Activated T-cell treated with anti-CD3 and anti-CD28 coated beads, Interleukin-2, amount 50 U/mL, for 24 hours (primary cell): ENCODE data around the gene DDRGK1.
"Not testable (repeated sequence)": the region's sequence is repeated elsewhere in the genome, so short reads cannot be mapped to it uniquely, and the experiment has no call there.

Experiments used
- DNase-seq: peaks from one replicate; pipeline ENCODE4 v3.0.0-alpha.2; 2020
- H3K27ac Mint-ChIP-seq: 2 replicates; pipeline ENCODE4 v1.8.0; 2020; ENCODE audit warnings: mild to moderate bottlenecking, mixed read lengths
- H3K27me3 Mint-ChIP-seq: 2 replicates; pipeline ENCODE4 v1.8.0; 2020; ENCODE audit warnings: mixed read lengths
- H3K36me3 Mint-ChIP-seq: 2 replicates; pipeline ENCODE4 v1.8.0; 2020; ENCODE audit warnings: low read depth, mixed read lengths
- H3K4me1 Mint-ChIP-seq: 2 replicates; pipeline ENCODE4 v1.8.0; 2020; ENCODE audit warnings: low read depth, mixed read lengths
- H3K4me3 Mint-ChIP-seq: 2 replicates; pipeline ENCODE4 v1.8.0; 2020; ENCODE audit warnings: mild to moderate bottlenecking, moderate library complexity, mixed read lengths
- H3K9me3 Mint-ChIP-seq: 2 replicates; pipeline ENCODE4 v1.8.0; 2020; ENCODE audit warnings: mixed read lengths

The DDRGK1 gene

GRCh38 chr20:3190681-3191111 lies 13.8 kb downstream of the DDRGK1 start:
- Mint-ChIP-seq H3K9me3 (no peaks in the 10 kb centered on the region), H3K4me3 (no peak overlapping the region), H3K27me3 (no peaks in the 10 kb centered on the region), H3K36me3 (peaks cover 75% of the 10 kb centered on the region), H3K27ac (peak overlapping the region; percentile 22), H3K4me1 (peaks cover 21% of the 10 kb centered on the region)
- no peak for DNase-seq

GRCh38 chr20:3189561-3190131 lies 14.8 kb downstream of the DDRGK1 start:
- Mint-ChIP-seq H3K4me1 (peaks cover 12% of the 10 kb centered on the region), H3K27ac (peak overlapping the region; percentile 73), H3K9me3 (no peaks in the 10 kb centered on the region), H3K4me3 (no peak overlapping the region), H3K27me3 (no peaks in the 10 kb centered on the region), H3K36me3 (peaks cover 65% of the 10 kb centered on the region)
- no peak for DNase-seq

- Mint-ChIP-seq H3K27me3 (no peaks in the 10 kb centered on the region), H3K4me3 (no peak overlapping the region), H3K9me3 (no peaks in the 10 kb centered on the region), H3K4me1 (peaks cover 6% of the 10 kb centered on the region), H3K27ac (peak overlapping the region; percentile 73), H3K36me3 (peaks cover 58% of the 10 kb centered on the region)
- no peak for DNase-seq
Measured at GRCh38 chr20:3188823-3189413, 15.6 kb downstream of the DDRGK1 start.

GRCh38 chr20:3187861-3188260 lies 16.6 kb downstream of the DDRGK1 start:
- not testable (repeated sequence) for H3K9me3 Mint-ChIP-seq, H3K27me3 Mint-ChIP-seq, DNase-seq, H3K4me1 Mint-ChIP-seq, H3K27ac Mint-ChIP-seq, H3K4me3 Mint-ChIP-seq
- peaks cover 47% of the 10 kb centered on the region for H3K36me3 Mint-ChIP-seq

GRCh38 chr20:3183896-3184612 lies 20.4 kb downstream of the DDRGK1 start:
- peaks cover under 1% of the 10 kb centered on the region for H3K4me1 Mint-ChIP-seq
- no peaks in the 10 kb centered on the region for H3K9me3 Mint-ChIP-seq
- DNase-seq: no peak
- H3K36me3 Mint-ChIP-seq: peaks cover 9% of the 10 kb centered on the region
- no peak overlapping the region for H3K27ac Mint-ChIP-seq
- no peaks in the 10 kb centered on the region for H3K27me3 Mint-ChIP-seq
- H3K4me3 Mint-ChIP-seq: no peak overlapping the region

- not testable (repeated sequence) for H3K4me1 Mint-ChIP-seq, DNase-seq, H3K9me3 Mint-ChIP-seq, H3K27ac Mint-ChIP-seq, H3K4me3 Mint-ChIP-seq, H3K36me3 Mint-ChIP-seq, H3K27me3 Mint-ChIP-seq
Measured at GRCh38 chr20:3182429-3182828, 22.1 kb downstream of the DDRGK1 start.

GRCh38 chr20:3181270-3181669 lies 23.2 kb downstream of the DDRGK1 start:
- H3K4me3 Mint-ChIP-seq: no peak overlapping the region
- H3K27ac Mint-ChIP-seq: no peak overlapping the region
- DNase-seq: no peak
- no peaks in the 10 kb centered on the region for H3K4me1 Mint-ChIP-seq
- no peaks in the 10 kb centered on the region for H3K36me3 Mint-ChIP-seq
- H3K27me3 Mint-ChIP-seq: no peaks in the 10 kb centered on the region
- no peaks in the 10 kb centered on the region for H3K9me3 Mint-ChIP-seq

- Mint-ChIP-seq H3K4me1 (no peaks in the 10 kb centered on the region), H3K36me3 (no peaks in the 10 kb centered on the region), H3K27me3 (peaks cover 3% of the 10 kb centered on the region), H3K27ac (no peak overlapping the region), H3K4me3 (no peak overlapping the region), H3K9me3 (no peaks in the 10 kb centered on the region)
- no peak for DNase-seq
Measured at GRCh38 chr20:3180319-3180718, 24.2 kb downstream of the DDRGK1 start.

- no peaks in the 10 kb centered on the region for H3K9me3 Mint-ChIP-seq
Measured at GRCh38 chr20:3177746-3178485, 26.6 kb downstream of the DDRGK1 start.

GRCh38 chr20:3175270-3175669 lies 29.2 kb downstream of the DDRGK1 start:
- Mint-ChIP-seq H3K9me3 (no peaks in the 10 kb centered on the region), H3K4me3 (no peak overlapping the region), H3K27me3 (peaks cover 19% of the 10 kb centered on the region), H3K27ac (no peak overlapping the region), H3K36me3 (no peaks in the 10 kb centered on the region), H3K4me1 (peaks cover 20% of the 10 kb centered on the region)
- no peak for DNase-seq

More at GRCh38 chr20:3177746-3178485, 26.6 kb downstream of the DDRGK1 start:
- Mint-ChIP-seq H3K27ac (no peak overlapping the region), H3K4me3 (no peak overlapping the region), H3K27me3 (peaks cover 19% of the 10 kb centered on the region), H3K36me3 (no peaks in the 10 kb centered on the region), H3K4me1 (peaks cover 14% of the 10 kb centered on the region)
- DNase-seq: no peak

- peak overlapping the region; percentile 80 for H3K4me3 Mint-ChIP-seq
- no peak overlapping the region for H3K27ac Mint-ChIP-seq
- H3K27me3 Mint-ChIP-seq: peaks cover 22% of the 10 kb centered on the region
- peaks cover 20% of the 10 kb centered on the region for H3K4me1 Mint-ChIP-seq
- no peak for DNase-seq
- no peaks in the 10 kb centered on the region for H3K36me3 Mint-ChIP-seq
- H3K9me3 Mint-ChIP-seq: no peaks in the 10 kb centered on the region
Measured at GRCh38 chr20:3174442-3175261, 29.8 kb downstream of the DDRGK1 start.

- Mint-ChIP-seq H3K27ac (peak overlapping the region; percentile 61), H3K4me1 (peaks cover 21% of the 10 kb centered on the region), H3K36me3 (no peaks in the 10 kb centered on the region), H3K9me3 (no peaks in the 10 kb centered on the region), H3K4me3 (peak overlapping the region; percentile 80), H3K27me3 (peaks cover 28% of the 10 kb centered on the region)
- DNase-seq: peak; percentile 96
Measured at GRCh38 chr20:3173610-3174441, 30.7 kb downstream of the DDRGK1 start.

- H3K36me3 Mint-ChIP-seq: no peaks in the 10 kb centered on the region
- H3K27ac Mint-ChIP-seq: peak within 1 kb of the TSS; percentile 61
- peak within 1 kb of the TSS; percentile 80 for H3K4me3 Mint-ChIP-seq
- H3K27me3 Mint-ChIP-seq: peaks cover 34% of the 10 kb centered on the region
- H3K4me1 Mint-ChIP-seq: peaks cover 27% of the 10 kb centered on the region
- H3K9me3 Mint-ChIP-seq: no peaks in the 10 kb centered on the region
- DNase-seq: peak; percentile 80
Measured at GRCh38 chr20:3172933-3173609, 31.4 kb downstream of the DDRGK1 start, which contains the start of gene LZTS3. LZTS3 (minus strand) TSS chr20:3173549; CDS start chr20:3167163, 6,386 bp downstream.
